Activated naive CD8-positive, alpha-beta T cell (primary cell): ENCODE data around the gene NCOR1.

Experiments
- H3K27ac Mint-ChIP-seq: one replicate; pipeline ENCODE4 v1.8.0; 2021; ENCODE audit warnings: mixed read lengths
- H3K27me3 Mint-ChIP-seq: one replicate; pipeline ENCODE4 v1.8.0; 2021; ENCODE audit warnings: mixed read lengths
- H3K36me3 Mint-ChIP-seq: one replicate; pipeline ENCODE4 v1.8.0; 2021; ENCODE audit warnings: mixed read lengths
- H3K4me1 Mint-ChIP-seq: one replicate; pipeline ENCODE4 v1.8.0; 2021; ENCODE audit warnings: low read depth, mixed read lengths
- H3K4me3 Mint-ChIP-seq: one replicate; pipeline ENCODE4 v1.8.0; 2021; ENCODE audit warnings: mild to moderate bottlenecking, mixed read lengths
- H3K9me3 Mint-ChIP-seq: one replicate; pipeline ENCODE4 v1.8.0; 2021; ENCODE audit warnings: low read depth, mixed read lengths

Gene NCOR1

GRCh38 chr17:16215273-16215964 lies at the start of gene NCOR1:
Gene NCOR1, minus strand, starts transcription at chr17:16215534. Its CDS starts 20,965 bp downstream, at chr17:16194569.
- no peaks in the 10 kb centered on the region for H3K9me3 Mint-ChIP-seq
- H3K27ac Mint-ChIP-seq = peak within 1 kb of the TSS; percentile 87
- H3K4me3 Mint-ChIP-seq = peak within 1 kb of the TSS; percentile 98
- peaks cover 50% of the 10 kb centered on the region for H3K4me1 Mint-ChIP-seq
- no peaks in the 10 kb centered on the region for H3K27me3 Mint-ChIP-seq
- peaks cover 3% of the 10 kb centered on the region for H3K36me3 Mint-ChIP-seq

DNA sequence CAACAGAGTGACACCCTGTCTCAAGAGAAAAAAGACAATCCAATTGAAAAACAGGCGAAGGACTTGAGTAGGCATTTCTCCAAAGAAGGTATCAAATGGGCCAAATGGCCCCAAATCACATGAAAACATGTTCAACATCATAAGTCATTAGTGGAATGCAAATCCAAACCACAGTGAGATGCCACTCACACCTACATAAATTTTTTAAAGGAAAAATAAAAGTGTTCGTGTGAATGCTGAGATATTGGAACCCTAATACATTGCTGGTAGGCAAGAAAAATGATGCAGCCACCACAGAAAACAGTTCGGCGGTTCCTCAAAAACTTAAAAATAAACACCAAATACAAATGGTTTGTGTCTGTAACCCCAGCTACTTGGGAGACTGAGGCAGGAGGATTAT lies 46.9 kb upstream of the NCOR1 start:
- Mint-ChIP-seq H3K27ac (no peak overlapping the region), H3K4me1 (peaks cover 5% of the 10 kb centered on the region), H3K36me3 (peaks cover 10% of the 10 kb centered on the region), H3K9me3 (no peaks in the 10 kb centered on the region), H3K27me3 (no peaks in the 10 kb centered on the region), H3K4me3 (no peak overlapping the region)

DNA sequence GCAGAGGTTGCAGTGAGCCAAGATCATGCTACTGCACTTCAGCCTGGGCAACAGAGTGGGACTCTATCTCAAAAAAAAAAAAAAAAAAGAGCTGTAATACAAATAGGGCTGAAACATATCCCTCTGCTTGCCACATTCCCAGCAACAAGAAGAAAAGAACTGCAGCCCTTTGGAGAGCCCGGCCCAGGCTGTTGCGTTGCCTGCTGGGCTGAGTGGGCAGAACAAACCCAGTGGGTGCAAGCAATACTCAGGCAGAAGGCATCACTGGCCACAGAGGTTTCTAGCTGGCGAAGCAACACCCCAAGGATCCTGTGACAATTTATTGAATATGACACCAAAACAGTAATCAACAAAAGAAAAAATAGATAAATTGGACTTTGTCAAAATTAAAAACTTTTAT lies 45.7 kb upstream of the NCOR1 start:
- Mint-ChIP-seq H3K4me3 (no peak overlapping the region), H3K4me1 (no peaks in the 10 kb centered on the region), H3K36me3 (peaks cover 10% of the 10 kb centered on the region), H3K27ac (no peak overlapping the region), H3K27me3 (no peaks in the 10 kb centered on the region), H3K9me3 (no peaks in the 10 kb centered on the region)

DNA sequence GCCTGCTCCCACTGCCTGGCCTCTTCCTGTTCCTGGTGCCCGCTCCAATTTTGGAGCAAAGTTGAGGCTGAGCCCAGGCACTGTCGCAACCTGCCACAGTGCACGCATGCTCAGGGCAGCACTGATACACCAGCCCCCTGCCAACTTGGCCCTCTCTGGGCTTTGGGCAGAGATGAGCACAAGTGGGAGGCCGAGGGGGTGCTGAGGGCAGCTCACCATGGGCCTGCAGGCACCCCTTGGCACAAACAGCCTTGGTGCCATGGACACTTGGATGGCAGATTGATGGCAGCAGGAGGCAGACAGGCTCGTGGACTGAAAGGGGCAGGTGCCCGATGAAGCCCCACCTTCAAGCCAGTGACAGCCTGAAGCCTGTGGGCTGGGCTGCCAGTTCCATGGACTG lies 44.6 kb upstream of the NCOR1 start:
- Mint-ChIP-seq H3K4me3 (no peak overlapping the region), H3K27ac (no peak overlapping the region), H3K27me3 (no peaks in the 10 kb centered on the region), H3K36me3 (peaks cover 10% of the 10 kb centered on the region), H3K4me1 (no peaks in the 10 kb centered on the region), H3K9me3 (no peaks in the 10 kb centered on the region)

DNA sequence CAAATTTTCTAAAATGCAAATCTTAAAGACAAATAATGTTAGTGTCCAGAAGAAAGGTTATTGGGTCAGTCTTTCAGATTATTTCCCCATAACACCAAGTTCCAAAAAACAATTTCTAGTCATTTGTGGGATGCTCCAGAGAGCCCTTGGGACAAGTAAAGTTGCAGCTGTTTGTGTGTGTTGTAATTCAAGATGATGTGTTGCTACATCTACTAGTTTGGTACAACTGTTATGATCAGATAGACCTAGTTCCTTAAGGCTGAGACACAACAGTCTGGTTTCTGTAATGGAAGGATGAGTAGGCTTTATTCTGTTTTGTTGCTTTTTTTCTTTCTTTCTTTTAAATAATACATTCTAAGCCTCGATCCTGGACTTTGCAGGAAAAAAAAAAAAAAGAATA lies 43.6 kb upstream of the NCOR1 start:
- no peak overlapping the region for H3K27ac Mint-ChIP-seq
- H3K4me1 Mint-ChIP-seq = no peaks in the 10 kb centered on the region
- H3K4me3 Mint-ChIP-seq = no peak overlapping the region
- H3K9me3 Mint-ChIP-seq = no peaks in the 10 kb centered on the region
- H3K27me3 Mint-ChIP-seq = no peaks in the 10 kb centered on the region
- peaks cover 10% of the 10 kb centered on the region for H3K36me3 Mint-ChIP-seq

DNA sequence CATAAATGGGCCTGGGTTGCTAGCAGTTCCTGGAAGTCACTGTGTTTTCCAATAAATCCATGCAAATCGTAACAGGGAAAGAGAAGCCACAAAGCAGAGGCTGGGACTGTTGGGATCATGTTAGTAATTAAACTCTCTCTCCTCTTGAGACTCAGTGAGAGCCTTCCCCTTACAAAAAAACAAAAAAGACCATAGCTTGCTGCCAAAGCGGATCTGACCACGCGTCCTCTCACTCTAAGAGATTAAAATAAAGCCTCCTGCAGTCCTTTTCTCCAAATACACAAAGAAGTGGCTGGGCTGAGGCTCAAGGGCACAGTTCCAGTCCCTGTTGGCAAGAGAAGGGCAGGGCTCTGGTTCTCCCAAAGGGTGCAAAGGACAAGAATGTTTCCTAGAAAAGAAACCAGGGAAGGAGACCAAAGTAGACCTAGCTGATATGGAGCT lies 40.2 kb upstream of the NCOR1 start:
- no peaks in the 10 kb centered on the region for H3K9me3 Mint-ChIP-seq
- no peak overlapping the region for H3K27ac Mint-ChIP-seq
- H3K4me3 Mint-ChIP-seq = no peak overlapping the region
- H3K27me3 Mint-ChIP-seq = no peaks in the 10 kb centered on the region
- peaks cover 12% of the 10 kb centered on the region for H3K36me3 Mint-ChIP-seq
- peaks cover 7% of the 10 kb centered on the region for H3K4me1 Mint-ChIP-seq

GRCh38 chr17:16254773-16255400 lies 39.6 kb upstream of the NCOR1 start:
- H3K9me3 Mint-ChIP-seq = no peaks in the 10 kb centered on the region
- H3K27me3 Mint-ChIP-seq = no peaks in the 10 kb centered on the region
- peaks cover 12% of the 10 kb centered on the region for H3K36me3 Mint-ChIP-seq
- no peak overlapping the region for H3K4me3 Mint-ChIP-seq
- no peak overlapping the region for H3K27ac Mint-ChIP-seq
- peaks cover 7% of the 10 kb centered on the region for H3K4me1 Mint-ChIP-seq

- no peaks in the 10 kb centered on the region for H3K9me3 Mint-ChIP-seq
- H3K27me3 Mint-ChIP-seq = no peaks in the 10 kb centered on the region
- H3K4me1 Mint-ChIP-seq = peaks cover 7% of the 10 kb centered on the region
- peaks cover 18% of the 10 kb centered on the region for H3K36me3 Mint-ChIP-seq
- no peak overlapping the region for H3K4me3 Mint-ChIP-seq
- H3K27ac Mint-ChIP-seq = no peak overlapping the region
Observed at GRCh38 chr17:16251556-16251955, 36.2 kb upstream of the NCOR1 start.

DNA sequence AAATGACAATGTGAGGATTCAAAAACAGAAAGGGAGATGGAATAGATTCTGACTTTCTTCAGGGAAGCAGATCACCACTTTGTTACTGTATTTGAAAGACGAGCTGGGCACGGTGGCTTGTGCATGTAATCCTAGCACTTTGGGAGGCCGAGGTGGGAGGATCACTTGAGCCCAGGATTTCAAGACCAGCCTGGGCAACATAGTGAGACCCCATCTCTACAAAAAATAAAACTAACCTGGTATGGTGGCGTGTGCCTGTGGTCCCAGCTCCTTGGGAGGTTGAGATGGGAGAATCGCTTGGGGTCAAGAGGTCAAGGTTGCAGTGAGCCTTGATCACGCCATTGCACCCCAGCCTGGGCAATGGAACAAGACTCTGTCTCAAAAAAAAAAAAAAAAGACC lies 35.7 kb upstream of the NCOR1 start:
- Mint-ChIP-seq H3K27ac (peak overlapping the region; percentile 81), H3K27me3 (no peaks in the 10 kb centered on the region), H3K9me3 (no peaks in the 10 kb centered on the region), H3K4me1 (peaks cover 7% of the 10 kb centered on the region), H3K36me3 (peaks cover 18% of the 10 kb centered on the region), H3K4me3 (no peak overlapping the region)

DNA sequence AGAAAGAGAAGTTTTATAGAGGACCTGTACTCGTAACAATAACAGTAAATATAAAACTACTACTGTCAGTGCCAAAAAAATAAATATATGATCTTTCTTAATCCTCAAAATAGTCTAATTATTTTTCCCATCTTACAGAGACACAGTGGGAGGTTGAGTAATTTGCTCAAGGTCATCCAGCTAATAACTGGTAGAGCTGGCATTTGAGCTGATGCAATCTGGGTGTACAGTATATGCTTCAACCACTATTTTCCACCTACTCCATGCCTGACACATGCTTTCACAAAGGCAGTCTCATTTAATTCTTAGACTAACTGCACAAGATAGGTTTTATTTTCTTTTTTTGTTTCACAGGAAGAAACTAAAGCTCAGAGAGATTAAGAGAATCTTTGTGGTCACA lies 35.3 kb upstream of the NCOR1 start:
- Mint-ChIP-seq H3K4me1 (peaks cover 7% of the 10 kb centered on the region), H3K27ac (peak overlapping the region; percentile 81), H3K9me3 (no peaks in the 10 kb centered on the region), H3K27me3 (no peaks in the 10 kb centered on the region), H3K4me3 (no peak overlapping the region), H3K36me3 (peaks cover 15% of the 10 kb centered on the region)

DNA sequence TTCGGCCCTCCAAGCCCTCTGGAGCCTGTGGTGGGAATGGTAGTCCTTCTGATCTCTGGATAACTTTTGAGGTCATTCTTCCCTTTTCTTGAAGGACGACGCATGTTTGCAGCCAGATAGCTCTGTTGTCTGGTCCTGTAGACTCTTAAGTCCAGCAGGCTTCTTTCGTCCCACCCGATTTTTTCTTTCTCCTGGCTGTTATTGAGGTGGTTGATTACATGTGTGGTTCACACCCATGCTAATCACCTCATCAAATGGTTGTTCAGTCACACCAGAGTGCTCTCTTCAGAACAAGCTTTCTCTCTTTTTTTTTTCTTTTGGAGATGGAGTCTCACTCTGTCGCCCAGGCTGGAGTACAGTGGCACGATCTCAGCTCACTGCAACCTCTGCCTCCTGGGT lies 32.3 kb upstream of the NCOR1 start:
- Mint-ChIP-seq H3K9me3 (no peaks in the 10 kb centered on the region), H3K4me3 (no peak overlapping the region), H3K4me1 (peaks cover 12% of the 10 kb centered on the region), H3K36me3 (peaks cover 15% of the 10 kb centered on the region), H3K27ac (no peak overlapping the region), H3K27me3 (no peaks in the 10 kb centered on the region)

DNA sequence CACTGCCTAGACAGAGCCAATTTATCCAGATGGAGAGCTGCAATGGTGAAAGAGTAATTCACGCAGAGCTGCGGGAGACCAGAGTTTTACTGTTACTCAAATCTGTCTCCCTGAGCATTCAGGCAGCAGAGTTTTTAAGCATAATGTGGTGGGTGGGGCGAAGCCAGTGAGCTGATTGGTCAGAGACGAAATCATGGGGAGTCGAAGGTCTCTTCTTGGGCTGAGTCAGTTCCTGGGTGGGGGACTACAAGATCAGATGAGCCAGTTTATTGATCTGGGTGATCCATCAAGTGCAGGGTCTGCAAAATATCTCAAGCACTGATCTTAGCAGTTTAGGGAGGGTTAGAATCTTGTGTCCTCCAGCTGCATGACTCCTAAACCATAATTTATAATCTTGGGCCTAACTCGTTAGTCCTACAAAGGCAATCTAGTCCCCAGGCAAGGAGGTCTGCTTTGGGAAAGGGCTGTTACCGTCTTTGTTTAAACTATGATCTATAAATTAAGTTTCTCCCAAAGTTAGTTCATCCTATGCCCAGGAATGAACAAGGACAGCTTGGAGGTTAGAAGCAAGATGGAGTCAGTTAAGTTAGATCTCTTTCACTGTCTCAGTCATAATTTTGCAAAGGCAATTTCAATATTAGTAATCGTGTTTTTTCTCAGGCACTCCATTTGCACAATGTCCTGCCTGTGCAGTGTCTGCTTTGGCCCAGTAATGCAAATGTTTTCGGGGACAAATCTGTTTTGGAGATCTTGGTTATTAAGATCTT lies 28.6 kb upstream of the NCOR1 start:
- Mint-ChIP-seq H3K27me3 (no peaks in the 10 kb centered on the region), H3K9me3 (no peaks in the 10 kb centered on the region)

DNA sequence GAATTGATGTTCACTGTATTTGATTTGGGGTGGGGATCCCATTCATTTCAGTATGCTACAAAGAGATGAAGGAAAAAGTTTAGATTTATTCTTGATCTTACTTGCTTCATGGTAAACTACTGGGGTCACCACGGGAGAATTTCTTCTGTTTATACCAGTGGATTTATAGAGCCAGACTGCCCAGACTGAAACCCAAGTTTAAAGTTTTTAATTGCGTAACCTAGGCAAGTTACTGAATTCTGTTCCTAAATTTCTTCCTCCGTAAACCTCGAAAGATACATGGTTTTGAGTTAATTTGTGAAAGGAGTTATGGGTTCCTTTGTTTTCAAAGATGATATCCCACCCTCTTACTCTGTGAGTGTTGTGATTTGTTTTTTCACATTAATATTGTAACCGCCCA lies 28.1 kb upstream of the NCOR1 start:
- H3K27ac Mint-ChIP-seq = no peak overlapping the region
- no peaks in the 10 kb centered on the region for H3K9me3 Mint-ChIP-seq
- H3K36me3 Mint-ChIP-seq = peaks cover 9% of the 10 kb centered on the region
- peaks cover 8% of the 10 kb centered on the region for H3K4me1 Mint-ChIP-seq
- no peaks in the 10 kb centered on the region for H3K27me3 Mint-ChIP-seq
- no peak overlapping the region for H3K4me3 Mint-ChIP-seq

More for the DNA sequence above, 28.6 kb upstream of the NCOR1 start:
- peaks cover 8% of the 10 kb centered on the region for H3K4me1 Mint-ChIP-seq
- H3K27ac Mint-ChIP-seq = no peak overlapping the region
- peaks cover 12% of the 10 kb centered on the region for H3K36me3 Mint-ChIP-seq
- H3K4me3 Mint-ChIP-seq = no peak overlapping the region

DNA sequence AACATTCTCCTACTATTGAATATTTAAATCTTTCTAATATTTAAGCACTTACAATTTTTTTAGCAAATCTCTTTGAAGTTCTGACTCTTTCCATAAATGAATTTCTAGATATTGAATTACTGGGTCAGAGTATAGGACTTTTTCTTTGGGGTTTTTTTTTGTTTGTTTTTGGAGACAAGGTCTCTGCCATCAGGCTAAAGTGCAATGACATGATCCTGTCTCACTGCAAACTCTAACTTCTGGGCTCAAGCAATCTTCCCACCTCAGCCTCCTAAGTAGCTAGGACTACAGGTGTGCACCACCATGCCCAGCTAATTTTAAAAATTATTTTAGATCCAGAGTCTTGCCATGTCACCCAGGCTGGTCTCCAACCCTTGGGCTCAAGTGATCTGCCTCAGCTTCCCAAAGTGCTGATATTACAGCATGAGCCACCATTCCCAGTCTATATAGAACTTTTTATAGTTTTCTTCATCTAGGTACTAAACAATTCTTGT lies 26.6 kb upstream of the NCOR1 start:
- H3K27ac Mint-ChIP-seq = no peak overlapping the region
- no peak overlapping the region for H3K4me3 Mint-ChIP-seq
- H3K27me3 Mint-ChIP-seq = no peaks in the 10 kb centered on the region
- peaks cover 8% of the 10 kb centered on the region for H3K4me1 Mint-ChIP-seq
- no peaks in the 10 kb centered on the region for H3K9me3 Mint-ChIP-seq
- H3K36me3 Mint-ChIP-seq = peaks cover 4% of the 10 kb centered on the region

DNA sequence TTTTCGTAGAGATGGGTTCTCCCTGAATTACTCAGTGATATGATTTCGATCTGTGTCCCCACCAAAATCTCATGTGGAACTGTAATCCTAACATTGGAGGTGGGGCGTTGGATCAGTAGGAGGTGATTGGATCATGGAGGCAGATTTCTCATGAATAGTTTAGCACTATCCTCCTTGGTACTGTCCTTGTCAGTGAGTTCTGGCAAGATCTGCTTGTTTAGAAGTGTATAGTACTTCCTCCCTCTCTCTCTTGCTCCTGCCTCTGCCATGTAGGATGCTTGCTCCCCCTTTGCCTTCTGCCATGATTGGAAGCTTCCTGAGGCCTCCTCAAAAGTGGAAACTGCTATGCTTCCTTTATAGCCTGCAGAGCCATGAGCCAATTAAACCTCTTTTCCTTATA lies 24.6 kb upstream of the NCOR1 start:
- Mint-ChIP-seq H3K36me3 (peaks cover 8% of the 10 kb centered on the region), H3K4me1 (peaks cover 8% of the 10 kb centered on the region), H3K4me3 (no peak overlapping the region), H3K27me3 (no peaks in the 10 kb centered on the region), H3K27ac (no peak overlapping the region), H3K9me3 (no peaks in the 10 kb centered on the region)
